GM19397 (cell line): Measurements from ENCODE around the gene ACLY.

Source experiments
- ATAC-seq: cut with Tn5 transposase; IDR thresholded peaks from one replicate; pipeline ENCODE4 v1.9.1; 2021; ENCODE audit warnings: mild to moderate bottlenecking, moderate library complexity; ENCODE audit not compliant: unreplicated experiment

ACLY gene

DNA sequence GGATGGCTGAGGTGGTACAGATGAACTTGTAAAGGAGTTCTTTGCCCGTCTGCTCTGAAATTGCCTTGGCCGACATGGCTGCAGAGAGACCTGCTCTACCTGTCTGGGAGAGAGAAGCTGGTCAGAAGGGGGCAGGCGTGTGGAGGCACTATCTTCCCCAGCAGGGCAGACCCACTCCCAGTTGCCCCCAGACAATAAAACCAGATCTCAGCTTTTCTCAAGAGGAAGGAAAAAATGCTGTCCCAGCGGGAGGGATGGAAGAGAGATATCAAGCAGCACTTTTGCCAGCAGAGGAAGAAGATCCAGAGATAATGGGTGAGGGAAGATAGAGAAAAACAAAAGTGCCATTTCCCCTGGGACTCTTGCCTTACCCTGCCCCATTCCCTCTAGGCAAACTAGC lies 5.0 kb downstream of the ACLY start:
- ATAC-seq = no peak

DNA sequence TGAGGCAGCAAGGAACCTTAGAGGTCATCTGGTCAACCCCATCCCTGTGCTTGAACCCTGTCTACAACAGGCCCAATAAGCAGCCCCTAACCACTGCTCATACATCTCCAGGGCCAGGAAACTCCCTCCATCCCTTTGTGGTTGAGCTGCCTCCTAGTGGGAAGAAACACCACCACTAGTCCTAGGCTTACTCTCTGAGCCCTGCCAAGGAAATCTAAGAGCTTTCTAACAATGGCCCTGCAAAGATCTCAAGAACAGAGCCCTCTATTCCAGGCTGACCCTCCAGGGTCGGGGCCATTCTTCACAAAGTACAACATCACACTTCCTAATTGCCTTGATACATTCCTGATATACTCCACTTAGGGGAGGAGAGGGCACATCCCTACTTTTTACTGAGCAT lies 5.8 kb downstream of the ACLY start:
- ATAC-seq = no peak

DNA sequence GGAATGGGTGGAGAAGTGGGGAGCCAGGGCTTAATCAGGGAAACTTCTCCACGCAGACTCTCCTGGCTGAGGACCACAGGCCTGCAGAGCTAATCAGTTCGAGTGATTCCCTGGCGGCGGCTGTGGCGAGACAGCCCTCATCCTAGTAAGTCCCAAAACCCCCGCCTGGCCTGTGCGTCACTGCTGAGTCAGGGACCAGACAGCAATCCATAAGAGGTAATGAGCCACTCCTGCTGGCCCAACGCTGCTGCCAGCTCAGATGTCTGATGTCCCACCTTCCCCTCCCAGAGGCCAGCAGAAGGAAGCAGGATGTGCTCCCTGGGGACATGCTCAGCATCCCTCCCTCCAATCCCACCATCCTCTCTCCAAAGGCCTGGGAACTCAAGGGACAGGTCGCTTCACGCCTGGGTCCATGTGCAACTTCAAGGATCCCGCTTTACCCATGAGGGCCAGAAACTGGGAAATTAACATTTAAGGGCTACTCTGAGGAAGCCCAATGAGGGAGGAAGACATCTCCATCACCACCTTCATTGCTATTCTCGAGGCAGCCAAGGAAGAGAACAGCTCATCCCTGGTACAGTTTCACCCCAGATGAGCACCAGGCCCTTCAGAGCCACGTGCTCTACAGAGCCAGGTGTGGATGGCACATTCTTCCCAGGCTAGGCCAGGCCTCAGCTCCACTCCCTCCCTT lies 7.9 kb downstream of the ACLY start:
- no peak for ATAC-seq

DNA sequence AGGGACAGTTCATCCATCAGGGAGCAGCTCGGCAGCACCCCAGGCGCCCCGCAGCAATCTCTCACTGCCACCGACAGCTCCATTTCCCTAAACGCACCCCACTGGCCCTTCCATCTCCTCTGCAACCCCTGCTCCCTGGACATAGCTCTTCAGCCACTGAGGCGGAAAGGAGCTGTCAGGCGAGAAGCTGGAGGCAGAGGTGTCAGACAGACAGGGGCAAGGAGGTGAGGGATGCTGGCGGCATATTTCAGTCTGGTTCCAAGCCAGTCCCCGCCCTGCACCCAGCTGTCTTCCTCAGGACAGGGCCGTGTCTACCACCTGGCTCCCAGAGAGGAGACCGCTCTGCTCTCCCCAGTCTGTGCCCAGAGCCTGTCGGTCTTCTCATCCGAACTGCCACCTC lies 9.7 kb downstream of the ACLY start:
- no peak for ATAC-seq

DNA sequence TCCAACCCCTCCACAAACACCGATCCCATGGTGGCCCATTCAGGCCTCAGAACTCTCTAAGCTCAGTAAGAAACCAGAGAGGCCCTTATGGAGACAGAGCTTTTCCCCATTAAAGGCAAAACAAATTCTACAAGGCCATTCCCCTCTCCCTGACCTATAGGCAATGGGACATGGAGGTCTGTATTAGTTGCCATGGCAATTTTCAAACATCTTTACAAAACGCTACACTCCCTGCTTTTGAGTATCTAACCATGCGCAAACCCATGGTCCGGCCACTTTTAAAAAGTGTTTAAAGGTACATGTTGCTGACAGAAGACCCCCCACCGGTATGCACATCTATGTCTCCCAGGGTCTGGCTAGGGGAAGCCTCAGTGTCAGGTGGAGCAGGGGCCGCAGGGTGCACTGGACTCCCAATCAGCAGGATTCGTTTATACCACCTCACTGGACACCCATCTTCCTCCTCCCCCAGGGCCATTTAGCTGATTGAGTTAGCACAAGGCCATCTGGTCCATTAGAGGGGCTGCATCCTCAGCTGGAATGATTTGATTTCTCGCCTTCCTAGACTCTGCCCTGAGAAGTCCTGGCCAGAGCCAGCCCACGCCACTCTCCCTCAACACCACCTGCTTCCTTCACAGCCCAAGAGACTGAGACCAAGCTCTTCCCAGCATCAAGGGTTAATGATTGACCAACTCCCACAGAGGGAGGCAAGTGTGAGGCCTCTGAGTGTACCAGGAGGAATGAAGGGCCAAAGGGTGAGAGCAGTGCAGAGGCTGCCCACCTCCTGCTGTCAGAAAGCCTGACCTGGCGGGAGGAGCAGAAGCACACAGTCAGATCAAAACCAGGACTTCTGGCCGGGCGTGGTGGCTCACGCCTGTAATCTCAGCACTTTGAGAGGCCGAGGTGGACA lies 10.9 kb downstream of the ACLY start:
- no peak for ATAC-seq

DNA sequence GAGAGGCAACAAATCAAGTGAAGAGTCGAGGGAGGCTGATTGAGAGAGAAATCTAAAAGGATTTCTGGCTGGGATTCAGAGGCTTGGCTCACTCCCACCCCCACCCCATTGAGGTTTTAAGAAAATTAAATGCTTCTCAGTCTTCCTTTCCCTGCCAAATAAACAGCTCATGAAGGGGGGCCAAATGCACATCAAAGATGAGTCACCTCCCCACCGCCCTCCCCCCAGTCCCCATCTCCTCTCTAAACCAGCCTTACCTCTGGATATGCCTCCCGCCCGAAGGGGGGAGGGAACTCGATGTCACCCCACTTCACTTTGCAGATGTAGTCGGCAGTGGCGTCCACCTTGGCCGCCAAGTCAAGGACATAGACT lies 11.6 kb downstream of the ACLY start:
- ATAC-seq = no peak

- ATAC-seq = no peak
Measured at GRCh38 chr17:41906465-41907184, 12.1 kb downstream of the ACLY start.

DNA sequence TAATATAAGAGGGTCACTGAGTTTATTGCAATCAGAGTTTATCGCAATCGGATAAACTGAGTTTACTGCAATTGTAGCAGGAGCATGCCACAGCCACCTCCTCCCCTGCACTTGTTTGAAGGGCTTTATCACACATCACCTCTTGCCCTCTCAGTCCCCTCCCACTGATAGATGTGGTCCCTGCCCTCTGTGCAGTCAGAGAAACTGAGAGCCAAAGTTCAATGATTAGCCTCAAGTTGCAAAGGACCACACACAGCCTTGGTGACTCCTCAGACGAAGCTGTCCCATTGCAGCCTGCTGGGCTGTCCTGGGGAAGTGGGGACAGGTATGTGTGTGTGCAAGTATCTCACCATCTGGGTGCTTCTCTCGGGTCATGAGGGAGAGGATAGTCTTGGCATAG lies 13.6 kb downstream of the ACLY start:
- ATAC-seq = no peak

- ATAC-seq = no peak
Measured at GRCh38 chr17:41904242-41904841, 14.4 kb downstream of the ACLY start.

DNA sequence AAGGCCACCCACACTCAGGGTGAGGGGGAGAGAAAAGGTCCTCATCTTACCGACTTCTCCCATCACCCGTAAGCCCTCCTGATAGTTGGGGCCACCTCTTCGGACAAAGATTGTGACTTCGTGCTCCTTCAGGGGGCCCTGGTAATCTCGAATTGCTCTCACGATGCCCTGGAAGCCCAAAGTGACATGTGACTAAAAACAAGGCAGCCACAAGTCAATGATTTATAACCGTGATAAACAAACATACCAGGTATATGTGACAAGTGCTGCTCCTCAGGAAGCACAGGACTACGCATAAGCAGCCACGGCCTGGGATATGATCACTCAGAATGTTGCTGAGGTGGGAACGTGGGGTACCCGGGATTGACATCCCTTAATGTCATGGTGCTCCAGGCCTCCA lies 17.1 kb downstream of the ACLY start:
- no peak for ATAC-seq

- ATAC-seq = no peak
Measured at GRCh38 chr17:41896726-41897125, 22.0 kb downstream of the ACLY start.

DNA sequence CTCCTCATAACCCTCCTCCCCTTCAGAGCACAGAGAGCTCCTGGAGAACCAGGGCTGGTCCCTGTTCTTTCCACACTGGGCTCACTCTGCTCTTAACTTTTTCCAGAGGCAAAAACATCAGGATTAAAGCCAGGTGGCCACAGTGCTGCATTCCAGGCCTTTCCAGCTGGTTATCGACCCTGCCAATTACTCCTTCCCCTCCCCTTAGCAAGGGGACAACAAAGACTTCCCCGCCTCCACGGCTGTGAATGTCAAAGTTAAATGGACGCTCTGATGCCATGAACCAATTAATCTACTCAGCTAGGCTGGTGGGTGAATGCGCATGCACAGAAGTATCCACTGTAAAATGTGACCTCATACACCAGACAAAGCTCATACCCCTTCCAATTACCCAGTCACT lies 23.1 kb downstream of the ACLY start:
- ATAC-seq = no peak

- no peak for ATAC-seq
Measured at GRCh38 chr17:41894791-41895331, 23.9 kb downstream of the ACLY start.

DNA sequence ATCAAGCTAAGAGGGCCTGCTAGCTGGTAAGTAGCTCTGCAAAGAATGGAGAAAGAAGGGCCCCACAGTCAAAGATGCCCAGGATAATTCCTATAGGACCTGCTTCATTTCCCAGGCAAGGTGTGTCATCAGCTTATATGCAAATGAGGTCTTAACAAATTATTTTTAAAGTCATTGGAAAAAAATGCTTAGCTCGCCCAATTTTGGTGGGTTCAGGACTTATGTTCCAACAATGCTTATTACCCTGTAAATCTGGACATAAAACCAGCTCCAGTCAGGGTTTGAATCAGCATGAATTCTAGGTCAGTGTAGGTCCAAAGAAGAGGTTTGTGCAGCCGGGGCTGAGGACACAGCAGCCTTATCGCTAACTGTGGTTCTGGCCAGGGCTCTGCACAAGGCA lies 25.4 kb downstream of the ACLY start:
- no peak for ATAC-seq

DNA sequence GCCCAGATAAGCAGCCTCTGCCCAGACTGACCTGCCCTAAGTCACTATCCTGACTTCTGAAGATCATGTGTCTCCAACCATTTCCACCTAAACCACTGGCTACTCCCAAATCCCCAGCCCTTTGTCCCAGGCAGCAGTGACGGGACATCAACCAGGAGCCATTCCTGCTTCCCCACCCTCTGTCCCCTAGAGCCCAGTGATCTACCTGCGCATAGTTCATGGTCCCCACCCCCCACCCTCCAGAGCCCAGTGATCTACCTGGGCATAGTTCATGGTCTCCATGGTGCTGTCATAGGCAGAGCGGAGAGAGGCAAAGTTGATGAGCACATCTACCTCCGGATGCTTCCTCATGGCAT lies 26.8 kb downstream of the ACLY start:
- no peak for ATAC-seq

DNA sequence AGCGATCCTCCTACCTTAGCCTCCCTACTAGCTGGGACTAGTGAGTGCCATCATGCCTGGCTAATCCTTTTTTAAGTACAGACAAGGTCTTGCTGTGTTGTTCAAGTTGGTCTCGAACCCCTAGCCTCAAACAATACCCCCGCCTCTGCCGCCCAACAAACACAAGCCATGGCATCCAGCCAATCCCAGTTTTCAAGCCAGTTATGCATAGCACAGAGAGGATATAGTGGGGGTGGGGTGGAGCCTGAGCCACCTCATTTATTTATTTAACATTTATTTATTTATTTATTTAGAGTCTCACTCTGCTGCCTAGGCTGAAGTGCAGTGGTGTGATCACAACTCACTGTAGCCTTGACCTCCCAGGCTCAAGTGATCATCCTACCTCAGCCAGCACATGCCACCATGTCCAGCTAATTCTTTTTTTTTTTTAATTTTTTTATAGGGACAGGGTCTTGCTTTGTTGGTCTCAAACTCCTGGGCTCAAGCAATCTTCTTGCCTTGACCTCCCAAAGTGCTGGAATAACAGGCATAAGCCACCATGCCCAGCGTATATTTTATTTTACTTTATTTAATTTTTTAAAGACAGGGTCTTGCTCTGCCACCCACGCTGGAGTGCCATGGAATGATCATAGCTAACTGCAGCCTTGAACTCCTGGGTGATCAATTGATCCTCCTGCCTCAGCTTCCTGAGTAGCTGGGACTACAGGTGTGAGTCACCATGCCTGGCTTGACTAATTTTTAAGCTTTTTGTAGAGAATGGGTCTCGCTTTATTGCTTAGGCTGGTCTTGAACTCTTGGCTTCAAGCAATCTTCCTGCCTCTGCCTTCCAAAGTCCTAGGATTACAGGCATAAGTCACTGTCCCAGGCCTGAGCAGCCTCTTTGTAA lies 27.4 kb downstream of the ACLY start:
- ATAC-seq = no peak

- no peak for ATAC-seq
Measured at GRCh38 chr17:41888332-41888965, 30.3 kb downstream of the ACLY start.

GRCh38 chr17:41885733-41886132 lies 33.0 kb downstream of the ACLY start:
- no peak for ATAC-seq

GRCh38 chr17:41882756-41883155 lies 36.0 kb downstream of the ACLY start:
- no peak for ATAC-seq

DNA sequence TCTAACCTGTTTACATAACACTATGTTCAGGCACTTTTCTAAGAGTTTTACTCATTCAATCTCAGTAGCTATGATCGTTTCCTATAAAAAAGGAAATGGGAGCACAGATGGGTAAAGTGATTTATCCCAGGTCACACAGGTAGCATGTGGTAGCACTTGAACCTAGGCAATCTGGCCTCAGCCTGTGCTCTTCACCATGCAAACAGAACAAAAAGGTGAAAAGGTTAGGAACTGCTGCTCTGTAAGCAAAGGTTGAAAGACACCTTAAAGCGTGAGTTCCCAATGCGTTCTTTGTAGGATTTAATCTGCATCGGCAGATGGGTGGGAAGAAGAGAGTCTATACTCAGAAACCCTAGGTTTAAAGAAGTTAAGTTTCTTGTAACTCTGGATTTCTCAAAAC lies 38.6 kb downstream of the ACLY start:
- ATAC-seq = no peak
